Vagina (tissue), 2 donors: Measurements from ENCODE around the gene PGBD5. TPM values are rescaled to one million over a fixed set of nuclear protein-coding genes. Genes with fewer than 3 reads are reported as not detected.

Experiments used
- DNase-seq, 2 donors: peaks; one replicate each; pipeline ENCODE4 v3.0.0-alpha.2; 2017; ENCODE audit errors: extremely low spot score in 2 of 2
- H3K27ac ChIP-seq: fragments of 200-600 bp; sonication (generic); one replicate; pipeline ENCODE4 v1.5.1; 2019
- H3K27me3 ChIP-seq: fragments of 200-600 bp; sonication (generic); one replicate; pipeline ENCODE4 v1.5.1; 2019
- H3K36me3 ChIP-seq, 2 donors: fragments of 200-600 bp; sonication (generic); one replicate each; pipeline ENCODE4 v1.5.1; 2017 to 2019
- H3K4me1 ChIP-seq: fragments of 200-600 bp; sonication (generic); one replicate; pipeline ENCODE4 v1.5.1; 2019
- H3K4me3 ChIP-seq, 2 donors: fragments of 200-600 bp; sonication (generic); 1 replicate in 1 of 2; 2 replicates in 1 of 2; pipeline ENCODE4 v1.5.1; 2016 to 2019
- H3K9me3 ChIP-seq: fragments of 200-600 bp; sonication (generic); one replicate; pipeline ENCODE4 v1.5.1; 2019
- POLR2A ChIP-seq, 2 donors: fragments of 450-650 bp; IDR thresholded peaks; one replicate each; pipeline ENCODE4 v1.6.1; 2017; ENCODE audit warnings: antibody characterized with exemption in 2 of 2, mild to moderate bottlenecking in 2 of 2, moderate library complexity in 2 of 2
- POLR2AphosphoS5 ChIP-seq, 2 donors: sonication (generic); formaldehyde crosslinking; IDR thresholded peaks; one replicate each; pipeline ENCODE4 v1.9.0; 2017; ENCODE audit warnings: antibody characterized with exemption in 2 of 2, mild to moderate bottlenecking in 2 of 2, low read depth in 1 of 2; ENCODE audit not compliant: insufficient read depth in 1 of 2
- intact Hi-C: fragments of 100-400 bp; cut with DNase I; formaldehyde crosslinking; loops from one replicate; pipeline ENCODE4 v1.15.1; 2023
- total RNA-seq: library from RNA; depleted of rRNA; stranded (reverse); fragments of >200 nt; gene quantifications from one replicate; pipeline ENCODE4 v1.2.3, GENCODE V29; 2016
- TF ChIP-seq, protein P1 (sequence below), 3 experiments: fragments of 450-650 bp in 2 of 3; fragments of 200-600 bp in 1 of 3; sonication (generic) in 1 of 3; IDR thresholded peaks; one replicate each; pipeline ENCODE4 v1.5.1; 2017 to 2019; ENCODE audit warnings: antibody characterized with exemption in 3 of 3, mild to moderate bottlenecking in 2 of 3, moderate library complexity in 2 of 3

PGBD5 gene
- total RNA-seq, 1 donor from 2014 or later = 0.98 TPM

- no peak for DNase-seq
- intact Hi-C loops = no loop called here
- H3K27ac ChIP-seq = no peak overlapping the region
- H3K4me1 ChIP-seq = peaks cover 4% of the 10 kb centered on the region
- TF ChIP-seq, protein P1, sequence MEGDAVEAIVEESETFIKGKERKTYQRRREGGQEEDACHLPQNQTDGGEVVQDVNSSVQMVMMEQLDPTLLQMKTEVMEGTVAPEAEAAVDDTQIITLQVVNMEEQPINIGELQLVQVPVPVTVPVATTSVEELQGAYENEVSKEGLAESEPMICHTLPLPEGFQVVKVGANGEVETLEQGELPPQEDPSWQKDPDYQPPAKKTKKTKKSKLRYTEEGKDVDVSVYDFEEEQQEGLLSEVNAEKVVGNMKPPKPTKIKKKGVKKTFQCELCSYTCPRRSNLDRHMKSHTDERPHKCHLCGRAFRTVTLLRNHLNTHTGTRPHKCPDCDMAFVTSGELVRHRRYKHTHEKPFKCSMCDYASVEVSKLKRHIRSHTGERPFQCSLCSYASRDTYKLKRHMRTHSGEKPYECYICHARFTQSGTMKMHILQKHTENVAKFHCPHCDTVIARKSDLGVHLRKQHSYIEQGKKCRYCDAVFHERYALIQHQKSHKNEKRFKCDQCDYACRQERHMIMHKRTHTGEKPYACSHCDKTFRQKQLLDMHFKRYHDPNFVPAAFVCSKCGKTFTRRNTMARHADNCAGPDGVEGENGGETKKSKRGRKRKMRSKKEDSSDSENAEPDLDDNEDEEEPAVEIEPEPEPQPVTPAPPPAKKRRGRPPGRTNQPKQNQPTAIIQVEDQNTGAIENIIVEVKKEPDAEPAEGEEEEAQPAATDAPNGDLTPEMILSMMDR (IDR thresholded peaks at IDR 0.05) = no peak
- TF ChIP-seq POLR2A (IDR thresholded peaks at IDR 0.05) (no peak), POLR2AphosphoS5 (IDR thresholded peaks at IDR 0.05; ENCODE audit: insufficient read depth in 1 of 2, low read depth in 1 of 2) (no peak)
- H3K36me3 ChIP-seq = no peaks in the 10 kb centered on the region
- no peaks in the 10 kb centered on the region for H3K9me3 ChIP-seq
- no peaks in the 10 kb centered on the region for H3K27me3 ChIP-seq
- no peak overlapping the region for H3K4me3 ChIP-seq
Measured at GRCh38 chr1:230398856-230399255, 27.3 kb downstream of the PGBD5 start.

DNA sequence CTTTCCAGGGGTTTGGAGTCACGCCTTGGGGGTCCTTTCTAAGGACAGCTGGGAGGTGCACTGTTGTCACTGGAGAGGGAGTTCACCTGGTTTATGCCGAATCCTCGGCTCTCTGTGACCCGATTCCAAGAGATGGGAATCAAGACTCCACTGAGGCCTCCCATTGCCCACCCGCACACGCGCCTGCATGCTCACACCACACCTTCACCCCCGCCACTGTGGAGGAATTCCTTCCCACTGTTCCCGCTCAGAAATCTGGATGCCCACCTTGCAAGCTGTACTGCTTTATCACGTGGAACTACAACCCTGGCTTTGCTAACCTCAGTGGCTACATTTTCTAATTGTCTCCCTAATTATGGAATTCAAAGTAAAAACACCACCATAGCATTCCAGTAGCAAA, 29.2 kb downstream of the PGBD5 start:
- no peak overlapping the region for H3K4me3 ChIP-seq
- H3K27ac ChIP-seq = no peak overlapping the region
- intact Hi-C loops = no loop called here
- H3K27me3 ChIP-seq = no peaks in the 10 kb centered on the region
- no peaks in the 10 kb centered on the region for H3K36me3 ChIP-seq
- no peaks in the 10 kb centered on the region for H3K9me3 ChIP-seq
- TF ChIP-seq, protein P1 (IDR thresholded peaks at IDR 0.05) = no peak
- H3K4me1 ChIP-seq = peaks cover 8% of the 10 kb centered on the region
- DNase-seq = no peak

DNA sequence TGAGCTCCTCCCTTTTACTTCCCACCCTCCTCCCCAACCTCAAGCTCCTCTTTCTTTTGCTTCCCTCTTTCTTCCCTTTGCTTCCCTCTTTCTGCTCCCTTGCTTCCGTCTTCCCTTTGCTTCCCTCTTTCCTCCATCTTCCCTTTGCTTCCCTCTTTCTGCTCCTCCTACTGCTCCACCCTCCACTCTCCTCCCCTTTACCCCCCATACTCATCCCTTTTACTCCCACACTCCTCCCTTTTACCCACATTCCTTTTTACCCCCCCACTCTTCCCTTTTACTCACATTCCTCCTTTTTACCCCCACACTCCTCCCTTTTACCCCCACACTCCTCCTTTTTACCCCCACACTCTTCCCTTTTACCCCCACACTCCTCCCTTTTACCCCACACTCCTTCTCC, 30.2 kb downstream of the PGBD5 start:
- H3K36me3 ChIP-seq = no peaks in the 10 kb centered on the region
- no peak for TF ChIP-seq POLR2A (IDR thresholded peaks at IDR 0.05)
- TF ChIP-seq POLR2AphosphoS5 (IDR thresholded peaks at IDR 0.05; ENCODE audit: insufficient read depth in 1 of 2, low read depth in 1 of 2) = no peak
- TF ChIP-seq, protein P1 (IDR thresholded peaks at IDR 0.05) = no peak
- H3K9me3 ChIP-seq = no peaks in the 10 kb centered on the region
- no peaks in the 10 kb centered on the region for H3K27me3 ChIP-seq
- H3K4me3 ChIP-seq = no peak overlapping the region
- H3K27ac ChIP-seq = no peak overlapping the region
- H3K4me1 ChIP-seq = peaks cover 12% of the 10 kb centered on the region
- intact Hi-C loops = no loop called here
- no peak for DNase-seq

DNA sequence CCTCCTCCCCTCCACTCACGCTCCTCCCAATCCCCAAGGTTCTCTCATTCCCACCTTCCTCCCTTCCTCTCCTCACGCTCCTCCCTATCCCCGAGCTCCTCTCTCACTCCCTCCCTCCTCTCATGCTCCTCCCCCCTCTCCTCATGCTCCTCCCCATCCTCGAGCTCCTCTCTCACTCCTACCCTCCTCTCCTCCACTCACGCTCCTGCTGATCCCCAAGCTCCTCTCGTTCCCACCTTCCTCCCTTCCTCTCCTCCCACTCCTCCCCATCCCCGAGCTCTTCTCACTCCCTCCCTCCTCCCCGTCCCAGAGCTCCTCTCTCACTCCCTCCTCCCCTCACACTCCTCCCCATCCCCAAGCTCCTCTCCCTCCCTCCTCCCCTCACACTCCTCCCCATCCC, 31.4 kb downstream of the PGBD5 start:
- no peak for DNase-seq
- Histone ChIP-seq H3K36me3 (no peaks in the 10 kb centered on the region), H3K9me3 (no peaks in the 10 kb centered on the region), H3K4me1 (peaks cover 12% of the 10 kb centered on the region), H3K27ac (no peak overlapping the region), H3K4me3 (no peak overlapping the region), H3K27me3 (no peaks in the 10 kb centered on the region)
- TF ChIP-seq POLR2AphosphoS5 (IDR thresholded peaks at IDR 0.05; ENCODE audit: insufficient read depth in 1 of 2, low read depth in 1 of 2) (no peak), POLR2A (IDR thresholded peaks at IDR 0.05) (no peak)
- TF ChIP-seq, protein P1 (IDR thresholded peaks at IDR 0.05) = no peak
- intact Hi-C loops = no loop called here

DNA sequence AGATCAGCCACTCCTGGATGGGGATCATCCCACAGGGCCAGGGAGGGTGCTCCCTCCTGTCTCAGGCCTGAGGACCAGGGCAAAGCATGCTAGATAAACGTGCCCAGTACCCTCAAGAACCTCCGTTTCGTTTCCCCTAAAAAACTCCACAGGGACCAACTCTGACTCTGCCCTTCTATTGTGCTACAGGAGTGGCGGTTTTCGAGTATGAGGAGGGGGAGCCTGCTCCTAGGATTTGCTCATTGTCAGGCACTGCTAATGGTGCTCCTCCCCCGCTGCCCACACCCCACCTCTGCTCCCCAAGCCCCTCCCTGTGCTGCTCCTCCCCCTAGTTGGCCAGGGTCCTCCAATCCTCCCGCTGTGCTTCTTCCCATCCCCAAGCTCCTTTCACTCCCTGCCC, 32.0 kb downstream of the PGBD5 start:
- Histone ChIP-seq H3K27me3 (no peaks in the 10 kb centered on the region), H3K9me3 (no peaks in the 10 kb centered on the region), H3K27ac (no peak overlapping the region), H3K4me1 (peaks cover 12% of the 10 kb centered on the region), H3K36me3 (no peaks in the 10 kb centered on the region), H3K4me3 (no peak overlapping the region)
- no peak for DNase-seq
- intact Hi-C loops = no loop called here
- TF ChIP-seq POLR2AphosphoS5 (IDR thresholded peaks at IDR 0.05; ENCODE audit: insufficient read depth in 1 of 2, low read depth in 1 of 2) (no peak), POLR2A (IDR thresholded peaks at IDR 0.05) (no peak)

DNA sequence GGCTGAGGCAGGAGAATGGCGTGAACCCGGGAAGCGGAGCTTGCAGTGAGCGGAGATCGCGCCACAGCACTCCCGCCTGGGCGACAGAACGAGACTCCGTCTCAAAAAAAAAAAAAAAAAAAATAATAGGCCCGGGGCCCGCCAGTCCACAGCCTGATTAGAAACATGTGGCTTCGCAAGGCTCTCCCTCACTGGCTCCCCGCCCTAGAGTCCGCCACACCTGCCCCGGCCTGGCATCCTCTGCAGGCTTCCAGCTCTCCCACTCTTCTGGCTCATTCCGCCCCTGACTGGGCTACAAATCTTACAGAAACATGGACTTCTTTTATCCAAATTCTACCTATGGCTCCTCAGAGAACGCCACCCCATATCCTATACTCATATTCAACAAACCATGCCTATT, 32.4 kb downstream of the PGBD5 start:
- H3K9me3 ChIP-seq = no peaks in the 10 kb centered on the region
- H3K36me3 ChIP-seq = no peaks in the 10 kb centered on the region
- H3K27me3 ChIP-seq = no peaks in the 10 kb centered on the region
- intact Hi-C loops = no loop called here
- H3K4me1 ChIP-seq = peaks cover 12% of the 10 kb centered on the region
- TF ChIP-seq, protein P1 (IDR thresholded peaks at IDR 0.05) = no peak
- no peak for TF ChIP-seq POLR2A (IDR thresholded peaks at IDR 0.05)
- TF ChIP-seq POLR2AphosphoS5 (IDR thresholded peaks at IDR 0.05; ENCODE audit: insufficient read depth in 1 of 2, low read depth in 1 of 2) = no peak
- no peak overlapping the region for H3K4me3 ChIP-seq
- H3K27ac ChIP-seq = no peak overlapping the region
- DNase-seq = no peak
